ENCODE measurements around the gene MAPT.

MAPT gene

GRCh38 chr17:45991341-45991740 lies 97.0 kb downstream of the MAPT start:
- H3K9me3 ChIP-seq (ENCODE audit: insufficient read depth, low read depth, low read length): no peaks in the 10 kb centered on the region
- H3K27ac ChIP-seq (ENCODE audit: low read length): no peak overlapping the region
- no peak overlapping the region for H3K9ac ChIP-seq (ENCODE audit: low read depth, low read length)
- H3K27me3 ChIP-seq (ENCODE audit: insufficient read depth, low read length): no peaks in the 10 kb centered on the region
- H3K4me3 ChIP-seq (ENCODE audit: low read length): no peak overlapping the region
- H3K36me3 ChIP-seq (ENCODE audit: insufficient read depth, low read depth, low read length): no peaks in the 10 kb centered on the region
- no peaks in the 10 kb centered on the region; the same call in 1 of the 2 replicates for H3K4me1 ChIP-seq (ENCODE audit: insufficient read depth, low read length)

- H3K9me3 ChIP-seq (ENCODE audit: insufficient read depth, low read depth, low read length): no peaks in the 10 kb centered on the region
- H3K4me1 ChIP-seq (ENCODE audit: insufficient read depth, low read length): no peaks in the 10 kb centered on the region; the same call in 1 of the 2 replicates
- H3K9ac ChIP-seq (ENCODE audit: low read depth, low read length): no peak overlapping the region
- no peaks in the 10 kb centered on the region for H3K36me3 ChIP-seq (ENCODE audit: insufficient read depth, low read depth, low read length)
- no peak overlapping the region for H3K27ac ChIP-seq (ENCODE audit: low read length)
- no peaks in the 10 kb centered on the region for H3K27me3 ChIP-seq (ENCODE audit: insufficient read depth, low read length)
- H3K4me3 ChIP-seq (ENCODE audit: low read length): no peak overlapping the region
Observed at GRCh38 chr17:45992175-45992574, 97.8 kb downstream of the MAPT start.

GRCh38 chr17:45992904-45993303 lies 98.5 kb downstream of the MAPT start:
- no peak overlapping the region for H3K9ac ChIP-seq (ENCODE audit: low read depth, low read length)
- no peak overlapping the region for H3K4me3 ChIP-seq (ENCODE audit: low read length)
- H3K4me1 ChIP-seq (ENCODE audit: insufficient read depth, low read length): no peaks in the 10 kb centered on the region; the same call in 1 of the 2 replicates
- H3K27ac ChIP-seq (ENCODE audit: low read length): no peak overlapping the region
- H3K27me3 ChIP-seq (ENCODE audit: insufficient read depth, low read length): no peaks in the 10 kb centered on the region
- no peaks in the 10 kb centered on the region for H3K9me3 ChIP-seq (ENCODE audit: insufficient read depth, low read depth, low read length)
- no peaks in the 10 kb centered on the region for H3K36me3 ChIP-seq (ENCODE audit: insufficient read depth, low read depth, low read length)

DNA sequence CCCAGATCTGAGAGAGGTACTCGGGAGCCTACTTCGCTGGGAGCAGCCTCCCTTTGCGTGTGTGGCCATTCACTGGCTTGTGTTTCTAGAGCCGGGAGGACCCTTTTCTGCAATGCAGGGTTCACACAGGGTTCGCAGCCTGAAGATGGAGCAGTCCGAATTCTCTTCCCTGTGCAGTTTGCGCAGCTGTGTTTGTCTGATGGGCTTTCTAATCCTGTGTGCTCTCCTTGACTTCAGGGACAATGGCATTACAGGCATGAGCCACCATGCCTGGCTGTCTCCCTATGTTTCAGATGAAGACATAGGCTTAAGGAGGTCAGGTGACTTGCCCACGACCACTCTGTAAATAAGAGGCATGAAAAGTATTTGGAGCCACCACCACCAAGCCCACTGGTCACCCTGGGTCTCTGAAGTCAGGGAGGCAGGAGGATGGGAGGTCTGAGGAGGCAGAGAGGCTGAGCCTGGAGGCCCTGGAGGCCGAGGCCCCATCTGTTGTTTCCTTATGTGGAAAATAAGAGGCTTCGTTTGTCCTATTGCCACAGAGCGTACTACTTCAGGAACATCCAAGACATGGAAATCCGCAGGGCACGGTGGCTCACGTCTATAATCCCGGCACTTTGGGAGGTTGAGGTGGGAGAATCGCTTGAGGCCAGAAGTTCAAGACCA lies 99.7 kb downstream of the MAPT start:
- Histone ChIP-seq H3K4me3 (ENCODE audit: low read length) (no peak overlapping the region), H3K4me1 (ENCODE audit: insufficient read depth, low read length) (no peaks in the 10 kb centered on the region; the same call in 1 of the 2 replicates), H3K27me3 (ENCODE audit: insufficient read depth, low read length) (no peaks in the 10 kb centered on the region), H3K36me3 (ENCODE audit: insufficient read depth, low read depth, low read length) (no peaks in the 10 kb centered on the region), H3K27ac (ENCODE audit: low read length) (no peak overlapping the region), H3K9me3 (ENCODE audit: insufficient read depth, low read depth, low read length) (no peaks in the 10 kb centered on the region), H3K9ac (ENCODE audit: low read depth, low read length) (no peak overlapping the region)

- H3K9ac ChIP-seq (ENCODE audit: low read depth, low read length): no peak overlapping the region
- no peaks in the 10 kb centered on the region for H3K27me3 ChIP-seq (ENCODE audit: insufficient read depth, low read length)
- H3K4me3 ChIP-seq (ENCODE audit: low read length): no peak overlapping the region
- no peaks in the 10 kb centered on the region for H3K36me3 ChIP-seq (ENCODE audit: insufficient read depth, low read depth, low read length)
- no peaks in the 10 kb centered on the region for H3K9me3 ChIP-seq (ENCODE audit: insufficient read depth, low read depth, low read length)
- H3K27ac ChIP-seq (ENCODE audit: low read length): no peak overlapping the region
- H3K4me1 ChIP-seq (ENCODE audit: insufficient read depth, low read length): no peaks in the 10 kb centered on the region; the same call in 1 of the 2 replicates
Observed at GRCh38 chr17:45994987-45995386, 100.6 kb downstream of the MAPT start.

- H3K4me3 ChIP-seq (ENCODE audit: low read length): no peak overlapping the region
- H3K36me3 ChIP-seq (ENCODE audit: insufficient read depth, low read depth, low read length): no peaks in the 10 kb centered on the region
- H3K9ac ChIP-seq (ENCODE audit: low read depth, low read length): no peak overlapping the region
Observed at GRCh38 chr17:45995627-45996270, 101.4 kb downstream of the MAPT start.

DNA sequence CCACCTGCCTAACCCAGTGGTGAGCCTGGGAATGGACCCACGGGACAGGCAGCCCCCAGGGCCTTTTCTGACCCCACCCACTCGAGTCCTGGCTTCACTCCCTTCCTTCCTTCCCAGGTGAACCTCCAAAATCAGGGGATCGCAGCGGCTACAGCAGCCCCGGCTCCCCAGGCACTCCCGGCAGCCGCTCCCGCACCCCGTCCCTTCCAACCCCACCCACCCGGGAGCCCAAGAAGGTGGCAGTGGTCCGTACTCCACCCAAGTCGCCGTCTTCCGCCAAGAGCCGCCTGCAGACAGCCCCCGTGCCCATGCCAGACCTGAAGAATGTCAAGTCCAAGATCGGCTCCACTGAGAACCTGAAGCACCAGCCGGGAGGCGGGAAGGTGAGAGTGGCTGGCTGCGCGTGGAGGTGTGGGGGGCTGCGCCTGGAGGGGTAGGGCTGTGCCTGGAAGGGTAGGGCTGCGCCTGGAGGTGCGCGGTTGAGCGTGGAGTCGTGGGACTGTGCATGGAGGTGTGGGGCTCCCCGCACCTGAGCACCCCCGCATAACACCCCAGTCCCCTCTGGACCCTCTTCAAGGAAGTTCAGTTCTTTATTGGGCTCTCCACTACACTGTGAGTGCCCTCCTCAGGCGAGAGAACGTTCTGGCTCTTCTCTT lies 102.1 kb downstream of the MAPT start:
- H3K9ac ChIP-seq (ENCODE audit: low read depth, low read length): no peak overlapping the region
- no peaks in the 10 kb centered on the region for H3K36me3 ChIP-seq (ENCODE audit: insufficient read depth, low read depth, low read length)
- H3K27ac ChIP-seq (ENCODE audit: low read length): no peak overlapping the region
- H3K27me3 ChIP-seq (ENCODE audit: insufficient read depth, low read length): no peaks in the 10 kb centered on the region
- no peaks in the 10 kb centered on the region; the same call in 1 of the 2 replicates for H3K4me1 ChIP-seq (ENCODE audit: insufficient read depth, low read length)
- H3K4me3 ChIP-seq (ENCODE audit: low read length): no peak overlapping the region
- H3K9me3 ChIP-seq (ENCODE audit: insufficient read depth, low read depth, low read length): no peaks in the 10 kb centered on the region

More at GRCh38 chr17:45995627-45996270, 101.4 kb downstream of the MAPT start:
- Histone ChIP-seq H3K4me1 (ENCODE audit: insufficient read depth, low read length) (no peaks in the 10 kb centered on the region; the same call in 1 of the 2 replicates), H3K27ac (ENCODE audit: low read length) (no peak overlapping the region), H3K9me3 (ENCODE audit: insufficient read depth, low read depth, low read length) (no peaks in the 10 kb centered on the region), H3K27me3 (ENCODE audit: insufficient read depth, low read length) (no peaks in the 10 kb centered on the region)

- Histone ChIP-seq H3K27me3 (ENCODE audit: insufficient read depth, low read length) (no peaks in the 10 kb centered on the region), H3K9me3 (ENCODE audit: insufficient read depth, low read depth, low read length) (no peaks in the 10 kb centered on the region), H3K4me1 (ENCODE audit: insufficient read depth, low read length) (no peaks in the 10 kb centered on the region; the same call in 1 of the 2 replicates), H3K4me3 (ENCODE audit: low read length) (no peak overlapping the region), H3K9ac (ENCODE audit: low read depth, low read length) (no peak overlapping the region), H3K36me3 (ENCODE audit: insufficient read depth, low read depth, low read length) (no peaks in the 10 kb centered on the region), H3K27ac (ENCODE audit: low read length) (no peak overlapping the region)
Observed at GRCh38 chr17:45997166-45997565, 102.8 kb downstream of the MAPT start.

DNA sequence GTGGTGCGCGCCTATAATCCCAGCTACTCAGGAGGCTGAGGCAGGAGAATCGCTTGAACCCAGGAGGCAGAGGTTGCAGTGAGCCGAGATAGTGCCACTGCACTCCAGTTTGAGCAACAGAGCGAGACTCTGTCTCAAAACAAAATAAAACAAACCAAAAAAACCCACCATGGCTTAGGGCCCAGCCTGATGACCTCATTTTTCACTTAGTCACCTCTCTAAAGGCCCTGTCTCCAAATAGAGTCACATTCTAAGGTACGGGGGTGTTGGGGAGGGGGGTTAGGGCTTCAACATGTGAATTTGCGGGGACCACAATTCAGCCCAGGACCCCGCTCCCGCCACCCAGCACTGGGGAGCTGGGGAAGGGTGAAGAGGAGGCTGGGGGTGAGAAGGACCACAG lies 103.3 kb downstream of the MAPT start:
- no peak overlapping the region for H3K27ac ChIP-seq (ENCODE audit: low read length)
- H3K27me3 ChIP-seq (ENCODE audit: insufficient read depth, low read length): no peaks in the 10 kb centered on the region
- H3K4me3 ChIP-seq (ENCODE audit: low read length): no peak overlapping the region
- no peaks in the 10 kb centered on the region for H3K9me3 ChIP-seq (ENCODE audit: insufficient read depth, low read depth, low read length)
- H3K9ac ChIP-seq (ENCODE audit: low read depth, low read length): no peak overlapping the region
- H3K36me3 ChIP-seq (ENCODE audit: insufficient read depth, low read depth, low read length): no peaks in the 10 kb centered on the region
- no peaks in the 10 kb centered on the region; the same call in 1 of the 2 replicates for H3K4me1 ChIP-seq (ENCODE audit: insufficient read depth, low read length)

- no peaks in the 10 kb centered on the region for H3K4me1 ChIP-seq (ENCODE audit: insufficient read depth, low read length)
- H3K27ac ChIP-seq (ENCODE audit: low read length): no peak within 1 kb of the TSS
- H3K27me3 ChIP-seq (ENCODE audit: insufficient read depth, low read length): no peaks in the 10 kb centered on the region
- no peak within 1 kb of the TSS for H3K4me3 ChIP-seq (ENCODE audit: low read length)
- H3K36me3 ChIP-seq (ENCODE audit: insufficient read depth, low read depth, low read length): no peaks in the 10 kb centered on the region
- H3K9ac ChIP-seq (ENCODE audit: low read depth, low read length): no peak within 1 kb of the TSS
- H3K9me3 ChIP-seq (ENCODE audit: insufficient read depth, low read depth, low read length): no peaks in the 10 kb centered on the region
Observed at GRCh38 chr17:45998987-45999899, 104.9 kb downstream of the MAPT start, which contains the start of gene STH. Gene STH, plus strand, starts transcription at chr17:45999250. Its CDS starts 30 bp downstream, at chr17:45999280.

GRCh38 chr17:45999900-46000290 lies 105.5 kb downstream of the MAPT start:
- Histone ChIP-seq H3K4me1 (ENCODE audit: insufficient read depth, low read length) (no peaks in the 10 kb centered on the region), H3K9me3 (ENCODE audit: insufficient read depth, low read depth, low read length) (no peaks in the 10 kb centered on the region), H3K27ac (ENCODE audit: low read length) (no peak overlapping the region), H3K27me3 (ENCODE audit: insufficient read depth, low read length) (no peaks in the 10 kb centered on the region), H3K4me3 (ENCODE audit: low read length) (no peak overlapping the region), H3K36me3 (ENCODE audit: insufficient read depth, low read depth, low read length) (no peaks in the 10 kb centered on the region), H3K9ac (ENCODE audit: low read depth, low read length) (no peak overlapping the region)

All from iPS-20b (cell line).